ENCODE data around the gene PLXNA1.

DNA sequence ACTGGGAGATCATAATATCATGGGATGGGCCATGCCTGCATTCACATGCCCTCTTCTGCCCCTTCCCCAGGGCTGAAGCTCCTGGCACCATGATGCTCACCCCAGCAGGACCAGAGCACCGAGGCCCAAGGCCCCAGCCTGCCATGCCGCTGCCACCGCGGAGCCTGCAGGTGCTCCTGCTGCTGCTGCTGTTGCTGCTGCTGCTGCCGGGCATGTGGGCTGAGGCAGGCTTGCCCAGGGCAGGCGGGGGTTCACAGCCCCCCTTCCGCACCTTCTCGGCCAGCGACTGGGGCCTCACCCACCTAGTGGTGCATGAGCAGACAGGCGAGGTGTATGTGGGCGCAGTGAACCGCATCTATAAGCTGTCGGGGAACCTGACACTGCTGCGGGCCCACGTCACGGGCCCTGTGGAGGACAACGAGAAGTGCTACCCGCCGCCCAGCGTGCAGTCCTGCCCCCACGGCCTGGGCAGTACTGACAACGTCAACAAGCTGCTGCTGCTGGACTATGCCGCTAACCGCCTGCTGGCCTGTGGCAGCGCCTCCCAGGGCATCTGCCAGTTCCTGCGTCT lies 5.6 kb downstream of the PLXNA1 start:
- TF ChIP-seq, protein P1, sequence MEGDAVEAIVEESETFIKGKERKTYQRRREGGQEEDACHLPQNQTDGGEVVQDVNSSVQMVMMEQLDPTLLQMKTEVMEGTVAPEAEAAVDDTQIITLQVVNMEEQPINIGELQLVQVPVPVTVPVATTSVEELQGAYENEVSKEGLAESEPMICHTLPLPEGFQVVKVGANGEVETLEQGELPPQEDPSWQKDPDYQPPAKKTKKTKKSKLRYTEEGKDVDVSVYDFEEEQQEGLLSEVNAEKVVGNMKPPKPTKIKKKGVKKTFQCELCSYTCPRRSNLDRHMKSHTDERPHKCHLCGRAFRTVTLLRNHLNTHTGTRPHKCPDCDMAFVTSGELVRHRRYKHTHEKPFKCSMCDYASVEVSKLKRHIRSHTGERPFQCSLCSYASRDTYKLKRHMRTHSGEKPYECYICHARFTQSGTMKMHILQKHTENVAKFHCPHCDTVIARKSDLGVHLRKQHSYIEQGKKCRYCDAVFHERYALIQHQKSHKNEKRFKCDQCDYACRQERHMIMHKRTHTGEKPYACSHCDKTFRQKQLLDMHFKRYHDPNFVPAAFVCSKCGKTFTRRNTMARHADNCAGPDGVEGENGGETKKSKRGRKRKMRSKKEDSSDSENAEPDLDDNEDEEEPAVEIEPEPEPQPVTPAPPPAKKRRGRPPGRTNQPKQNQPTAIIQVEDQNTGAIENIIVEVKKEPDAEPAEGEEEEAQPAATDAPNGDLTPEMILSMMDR (conservative IDR thresholded peaks at IDR 0.05; ENCODE audit: low read depth in 2 of 2), result no peak
- TF ChIP-seq EZH2phosphoT487 (IDR thresholded peaks at IDR 0.05; ENCODE audit: unreplicated experiment) (no peak), POLR2AphosphoS5 (IDR thresholded peaks at IDR 0.05; ENCODE audit: low read depth) (no peak), JUNB (IDR thresholded peaks at IDR 0.05; ENCODE audit: unreplicated experiment) (no peak), EZH2 (IDR thresholded peaks at IDR 0.05; ENCODE audit: low read depth, unreplicated experiment) (no peak), ZNF331 (CRISPR knock-in tag; IDR thresholded peaks at IDR 0.05; ENCODE audit: low read depth) (no peak), CREB1 (CRISPR knock-in tag; IDR thresholded peaks at IDR 0.05; ENCODE audit: low read depth) (no peak), ZNF114 (CRISPR knock-in tag; IDR thresholded peaks at IDR 0.05) (no peak), NANOG (IDR thresholded peaks at IDR 0.05; ENCODE audit: borderline replicate concordance) (no peak)
- TF ChIP-seq, protein P2, sequence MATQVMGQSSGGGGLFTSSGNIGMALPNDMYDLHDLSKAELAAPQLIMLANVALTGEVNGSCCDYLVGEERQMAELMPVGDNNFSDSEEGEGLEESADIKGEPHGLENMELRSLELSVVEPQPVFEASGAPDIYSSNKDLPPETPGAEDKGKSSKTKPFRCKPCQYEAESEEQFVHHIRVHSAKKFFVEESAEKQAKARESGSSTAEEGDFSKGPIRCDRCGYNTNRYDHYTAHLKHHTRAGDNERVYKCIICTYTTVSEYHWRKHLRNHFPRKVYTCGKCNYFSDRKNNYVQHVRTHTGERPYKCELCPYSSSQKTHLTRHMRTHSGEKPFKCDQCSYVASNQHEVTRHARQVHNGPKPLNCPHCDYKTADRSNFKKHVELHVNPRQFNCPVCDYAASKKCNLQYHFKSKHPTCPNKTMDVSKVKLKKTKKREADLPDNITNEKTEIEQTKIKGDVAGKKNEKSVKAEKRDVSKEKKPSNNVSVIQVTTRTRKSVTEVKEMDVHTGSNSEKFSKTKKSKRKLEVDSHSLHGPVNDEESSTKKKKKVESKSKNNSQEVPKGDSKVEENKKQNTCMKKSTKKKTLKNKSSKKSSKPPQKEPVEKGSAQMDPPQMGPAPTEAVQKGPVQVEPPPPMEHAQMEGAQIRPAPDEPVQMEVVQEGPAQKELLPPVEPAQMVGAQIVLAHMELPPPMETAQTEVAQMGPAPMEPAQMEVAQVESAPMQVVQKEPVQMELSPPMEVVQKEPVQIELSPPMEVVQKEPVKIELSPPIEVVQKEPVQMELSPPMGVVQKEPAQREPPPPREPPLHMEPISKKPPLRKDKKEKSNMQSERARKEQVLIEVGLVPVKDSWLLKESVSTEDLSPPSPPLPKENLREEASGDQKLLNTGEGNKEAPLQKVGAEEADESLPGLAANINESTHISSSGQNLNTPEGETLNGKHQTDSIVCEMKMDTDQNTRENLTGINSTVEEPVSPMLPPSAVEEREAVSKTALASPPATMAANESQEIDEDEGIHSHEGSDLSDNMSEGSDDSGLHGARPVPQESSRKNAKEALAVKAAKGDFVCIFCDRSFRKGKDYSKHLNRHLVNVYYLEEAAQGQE (IDR thresholded peaks at IDR 0.05; ENCODE audit: unreplicated experiment), result no peak
- TF ChIP-seq, protein P3, sequence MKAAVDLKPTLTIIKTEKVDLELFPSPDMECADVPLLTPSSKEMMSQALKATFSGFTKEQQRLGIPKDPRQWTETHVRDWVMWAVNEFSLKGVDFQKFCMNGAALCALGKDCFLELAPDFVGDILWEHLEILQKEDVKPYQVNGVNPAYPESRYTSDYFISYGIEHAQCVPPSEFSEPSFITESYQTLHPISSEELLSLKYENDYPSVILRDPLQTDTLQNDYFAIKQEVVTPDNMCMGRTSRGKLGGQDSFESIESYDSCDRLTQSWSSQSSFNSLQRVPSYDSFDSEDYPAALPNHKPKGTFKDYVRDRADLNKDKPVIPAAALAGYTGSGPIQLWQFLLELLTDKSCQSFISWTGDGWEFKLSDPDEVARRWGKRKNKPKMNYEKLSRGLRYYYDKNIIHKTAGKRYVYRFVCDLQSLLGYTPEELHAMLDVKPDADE (IDR thresholded peaks at IDR 0.05), result no peak

Data from GM23338 (cell line).